Peyer's patch (tissue), 4 donors: Measurements from ENCODE around the gene EVI2A. TPM values are rescaled to one million over a fixed set of nuclear protein-coding genes. Genes with fewer than 3 reads are reported as not detected.
"Not testable (repeated sequence)": the region's sequence is repeated elsewhere in the genome, so short reads cannot be mapped to it uniquely, and the experiment has no call there.

Experiments used
- DNase-seq, 3 donors: peaks; one replicate each; pipeline ENCODE4 v3.0.0-alpha.2; 2017 to 2019
- H3K27ac ChIP-seq, 4 donors: fragments of 200-600 bp; sonication (generic); one replicate each; pipeline ENCODE4 v1.5.1; 2016 to 2019
- H3K27me3 ChIP-seq, 2 donors: fragments of 200-600 bp; sonication (generic); one replicate each; pipeline ENCODE4 v1.5.1; 2019
- H3K36me3 ChIP-seq, 3 donors: fragments of 200-600 bp; sonication (generic); one replicate each; pipeline ENCODE4 v1.5.1; 2016 to 2019
- H3K4me1 ChIP-seq, 4 donors: fragments of 200-600 bp; sonication (generic); one replicate each; pipeline ENCODE4 v1.5.1; 2016 to 2019
- H3K4me3 ChIP-seq, 4 donors: fragments of 200-600 bp; sonication (generic); 1 replicate in 3 of 4; 2 replicates in 1 of 4; pipeline ENCODE4 v1.5.1; 2016 to 2019; ENCODE audit warnings: mild to moderate bottlenecking in 1 of 4
- H3K9me3 ChIP-seq, 4 donors: fragments of 200-600 bp; sonication (generic); one replicate each; pipeline ENCODE4 v1.5.1; 2016 to 2019; ENCODE audit warnings: mild to moderate bottlenecking in 1 of 4
- POLR2A ChIP-seq, 2 donors: fragments of 450-650 bp; IDR thresholded peaks; one replicate each; pipeline ENCODE4 v1.5.1; 2017; ENCODE audit warnings: antibody characterized with exemption in 2 of 2, mild to moderate bottlenecking in 2 of 2, moderate library complexity in 2 of 2
- total RNA-seq, 4 donors: library from RNA; depleted of rRNA; stranded (reverse); fragments of >200 nt; gene quantifications; one replicate each; pipeline ENCODE4 v1.1.0, GENCODE V29; 2016
- TF ChIP-seq, protein P1 (sequence below), 6 experiments: fragments of 450-650 bp in 4 of 6; fragments of 200-600 bp in 2 of 6; sonication (generic) in 1 of 6; IDR thresholded peaks; one replicate each; pipeline ENCODE4 v1.5.1; 2017 to 2019; ENCODE audit warnings: antibody characterized with exemption in 6 of 6, mild to moderate bottlenecking in 3 of 6, moderate library complexity in 1 of 6

EVI2A gene
- total RNA-seq, 4 donors from 2014 or later, result 1.4 to 12.4 (median 5.8) TPM; not detected in 1

GRCh38 chr17:31294820-31295488 lies 26.5 kb downstream of the EVI2A start:
- Histone ChIP-seq H3K4me1 (no peaks in the 10 kb centered on the region), H3K4me3 (no peak overlapping the region), H3K27ac (no peak overlapping the region), H3K36me3 (no peaks in the 10 kb centered on the region), H3K9me3 (no peaks in the 10 kb centered on the region), H3K27me3 (no peaks in the 10 kb centered on the region)
- no peak for DNase-seq
- no peak for TF ChIP-seq POLR2A (IDR thresholded peaks at IDR 0.05)
- TF ChIP-seq, protein P1, sequence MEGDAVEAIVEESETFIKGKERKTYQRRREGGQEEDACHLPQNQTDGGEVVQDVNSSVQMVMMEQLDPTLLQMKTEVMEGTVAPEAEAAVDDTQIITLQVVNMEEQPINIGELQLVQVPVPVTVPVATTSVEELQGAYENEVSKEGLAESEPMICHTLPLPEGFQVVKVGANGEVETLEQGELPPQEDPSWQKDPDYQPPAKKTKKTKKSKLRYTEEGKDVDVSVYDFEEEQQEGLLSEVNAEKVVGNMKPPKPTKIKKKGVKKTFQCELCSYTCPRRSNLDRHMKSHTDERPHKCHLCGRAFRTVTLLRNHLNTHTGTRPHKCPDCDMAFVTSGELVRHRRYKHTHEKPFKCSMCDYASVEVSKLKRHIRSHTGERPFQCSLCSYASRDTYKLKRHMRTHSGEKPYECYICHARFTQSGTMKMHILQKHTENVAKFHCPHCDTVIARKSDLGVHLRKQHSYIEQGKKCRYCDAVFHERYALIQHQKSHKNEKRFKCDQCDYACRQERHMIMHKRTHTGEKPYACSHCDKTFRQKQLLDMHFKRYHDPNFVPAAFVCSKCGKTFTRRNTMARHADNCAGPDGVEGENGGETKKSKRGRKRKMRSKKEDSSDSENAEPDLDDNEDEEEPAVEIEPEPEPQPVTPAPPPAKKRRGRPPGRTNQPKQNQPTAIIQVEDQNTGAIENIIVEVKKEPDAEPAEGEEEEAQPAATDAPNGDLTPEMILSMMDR (IDR thresholded peaks at IDR 0.05), result no peak

DNA sequence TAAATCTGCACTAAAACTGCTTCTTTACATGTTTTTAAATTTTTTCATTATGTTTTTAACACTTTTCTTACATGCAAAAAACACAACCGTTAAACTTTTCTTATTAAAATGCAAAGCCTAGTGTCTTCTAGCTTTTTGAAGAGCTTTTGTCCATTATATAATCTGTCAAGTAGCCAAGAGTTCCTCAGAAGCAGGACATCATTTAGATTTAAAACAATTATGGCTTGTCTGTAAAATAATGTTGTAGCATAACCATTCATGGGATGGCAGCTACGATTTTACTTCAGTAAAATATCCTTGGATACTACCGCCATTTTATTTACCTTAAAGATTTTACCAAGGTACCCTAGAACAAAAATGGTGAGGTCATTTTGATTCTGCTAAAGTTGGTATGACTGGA lies 27.2 kb downstream of the EVI2A start:
- Histone ChIP-seq H3K27ac (no peak overlapping the region), H3K4me3 (no peak overlapping the region), H3K27me3 (no peaks in the 10 kb centered on the region), H3K36me3 (no peaks in the 10 kb centered on the region), H3K9me3 (no peaks in the 10 kb centered on the region), H3K4me1 (no peaks in the 10 kb centered on the region)
- no peak for DNase-seq
- TF ChIP-seq, protein P1 (IDR thresholded peaks at IDR 0.05), result no peak
- TF ChIP-seq POLR2A (IDR thresholded peaks at IDR 0.05), result no peak

DNA sequence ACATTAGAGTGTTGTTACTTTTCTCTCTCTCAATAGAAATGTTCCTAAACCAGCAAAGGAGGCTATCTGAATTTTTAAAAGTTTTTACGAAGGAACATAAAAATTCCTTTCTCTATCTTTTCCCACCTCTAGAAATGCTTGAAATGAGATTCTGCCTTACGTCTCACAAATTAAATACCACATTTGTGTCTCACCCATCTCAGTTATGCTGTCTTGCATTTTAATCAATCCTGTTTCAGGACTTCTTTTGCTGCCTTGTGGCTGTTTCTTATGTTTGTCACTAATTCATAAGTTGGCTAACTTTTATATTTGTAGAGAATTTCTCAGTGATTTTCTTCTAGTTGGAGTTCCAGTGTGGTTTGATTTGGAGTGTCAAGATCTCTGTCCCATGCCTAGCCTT lies 27.8 kb downstream of the EVI2A start:
- DNase-seq, result no peak
- no peaks in the 10 kb centered on the region for H3K36me3 ChIP-seq
- H3K4me3 ChIP-seq, result no peak overlapping the region
- TF ChIP-seq, protein P1 (IDR thresholded peaks at IDR 0.05), result no peak
- no peak for TF ChIP-seq POLR2A (IDR thresholded peaks at IDR 0.05)
- H3K9me3 ChIP-seq, result no peaks in the 10 kb centered on the region
- H3K4me1 ChIP-seq, result no peaks in the 10 kb centered on the region
- H3K27me3 ChIP-seq, result no peaks in the 10 kb centered on the region
- no peak overlapping the region for H3K27ac ChIP-seq

GRCh38 chr17:31291820-31292219 lies 29.6 kb downstream of the EVI2A start:
- Histone ChIP-seq H3K9me3 (no peaks in the 10 kb centered on the region), H3K4me1 (no peaks in the 10 kb centered on the region), H3K36me3 (no peaks in the 10 kb centered on the region), H3K27ac (no peak overlapping the region), H3K27me3 (no peaks in the 10 kb centered on the region), H3K4me3 (no peak overlapping the region)
- DNase-seq, result no peak
- TF ChIP-seq POLR2A (IDR thresholded peaks at IDR 0.05), result no peak
- TF ChIP-seq, protein P1 (IDR thresholded peaks at IDR 0.05), result no peak

DNA sequence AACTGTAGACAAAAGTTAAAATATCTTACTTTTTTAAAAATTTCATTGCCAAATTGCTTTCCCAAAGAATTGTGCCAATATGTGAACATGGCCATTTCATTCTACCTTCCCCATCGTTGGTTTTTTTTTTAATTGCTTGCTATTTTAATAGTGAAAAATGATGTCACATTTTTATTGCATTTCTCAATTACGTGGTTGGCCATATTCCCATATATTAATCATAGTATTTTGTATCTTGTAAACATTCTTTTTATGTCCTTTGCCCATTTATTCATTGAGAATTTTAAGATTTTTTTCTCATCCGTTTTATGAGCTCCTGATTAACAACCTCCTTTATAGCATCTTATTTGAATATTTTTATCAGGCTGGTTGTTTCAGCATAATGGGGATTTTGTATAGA lies 31.6 kb downstream of the EVI2A start:
- H3K27me3 ChIP-seq, result no peaks in the 10 kb centered on the region
- TF ChIP-seq, protein P1 (IDR thresholded peaks at IDR 0.05), result no peak
- TF ChIP-seq POLR2A (IDR thresholded peaks at IDR 0.05), result no peak
- H3K4me3 ChIP-seq, result no peak overlapping the region
- H3K9me3 ChIP-seq, result no peaks in the 10 kb centered on the region
- H3K4me1 ChIP-seq, result no peaks in the 10 kb centered on the region
- no peak for DNase-seq
- H3K36me3 ChIP-seq, result no peaks in the 10 kb centered on the region
- H3K27ac ChIP-seq, result no peak overlapping the region

DNA sequence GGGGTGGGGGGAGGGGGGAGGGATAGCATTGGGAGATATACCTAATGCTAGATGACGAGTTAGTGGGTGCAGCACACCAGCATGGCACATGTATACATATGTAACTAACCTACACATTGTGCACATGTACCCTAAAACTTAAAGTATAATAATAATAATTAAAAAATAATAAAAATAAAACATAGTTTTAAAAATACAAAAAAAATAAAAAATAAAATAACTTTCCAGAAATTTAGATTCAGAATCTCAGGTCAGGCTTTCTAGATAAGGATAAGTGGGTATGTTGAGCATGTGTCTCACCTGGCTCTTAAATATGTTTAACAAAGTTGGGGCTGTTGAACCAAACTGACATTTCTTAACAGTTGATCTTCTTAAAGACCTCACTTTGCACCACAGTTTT lies 33.5 kb downstream of the EVI2A start:
- not testable (repeated sequence) for DNase-seq, H3K4me1 ChIP-seq, H3K27me3 ChIP-seq, H3K4me3 ChIP-seq, H3K9me3 ChIP-seq, H3K36me3 ChIP-seq, H3K27ac ChIP-seq
